IMR-90 (cell line): ENCODE measurements around the gene HPF1. TPM values are rescaled to one million over a fixed set of nuclear protein-coding genes. Genes with fewer than 3 reads are reported as not detected.

Experiments used
- ATAC-seq: fragments of 200-7000 bp; cut with Tn5 transposase; 2 replicates; pipeline ENCODE4 v1.9.1; 2020; ENCODE audit warnings: low read depth, mild to moderate bottlenecking, moderate library complexity
- BruUV-seq: library from RNA; stranded (reverse); fragments of 400-500 nt; replicated peaks from 2 replicates; lab custom pipeline; 2021; lab: Mats Ljungman, UMichigan
- CTCF ChIA-PET: fragments of 300-600 bp; formaldehyde crosslinking; extraction: SDS; loops from one replicate; lab custom pipeline; 2021; ENCODE audit warnings: antibody characterized with exemption; lab: Yijun Ruan, JAX
- POLR2A ChIA-PET: fragments of 300-600 bp; sonication (Branson Sonifier 250); formaldehyde crosslinking; loops from one replicate; lab custom pipeline; 2022; ENCODE audit warnings: antibody characterized with exemption; ENCODE audit not compliant: unreplicated experiment; lab: Charles Lee
- DNase-seq: peaks from one replicate; pipeline ENCODE4 v3.0.0; 2013
- H2AFZ ChIP-seq: replicated peaks from 2 replicates; pipeline ENCODE3; 2013; ENCODE audit warnings: low read length, mild to moderate bottlenecking; ENCODE audit not compliant: poor library complexity
- H2AK5ac ChIP-seq: 2 replicates; pipeline ENCODE4 v1.6.1; 2013; ENCODE audit warnings: low read depth, low read length, inconsistent platforms
- H2AK9ac ChIP-seq: replicated peaks from 2 replicates; pipeline ENCODE3; 2013; ENCODE audit warnings: mild to moderate bottlenecking, low read depth, low read length, moderate library complexity; ENCODE audit not compliant: poor library complexity
- H2BK120ac ChIP-seq: 2 replicates; pipeline ENCODE4 v1.6.1; 2013; ENCODE audit warnings: low read depth, low read length, inconsistent platforms
- H2BK15ac ChIP-seq: 3 replicates; pipeline ENCODE4 v1.6.1; 2013; ENCODE audit warnings: low read depth, low read length, inconsistent platforms
- H2BK20ac ChIP-seq: 2 replicates; pipeline ENCODE4 v1.6.1; 2013; ENCODE audit warnings: low read depth, mild to moderate bottlenecking, inconsistent platforms, low read length, moderate library complexity
- H2BK5ac ChIP-seq: 2 replicates; pipeline ENCODE4 v1.6.1; 2013; ENCODE audit warnings: mild to moderate bottlenecking, low read depth, low read length, inconsistent platforms; ENCODE audit not compliant: poor library complexity, severe bottlenecking
- H3K14ac ChIP-seq: replicated peaks from 2 replicates; pipeline ENCODE4 v1.6.1; 2013; ENCODE audit warnings: low read depth, low read length, inconsistent platforms
- H3K18ac ChIP-seq: 2 replicates; pipeline ENCODE4 v1.6.1; 2013; ENCODE audit warnings: low read depth, low read length, control low read depth
- H3K23ac ChIP-seq: 2 replicates; pipeline ENCODE4 v1.6.1; 2013; ENCODE audit warnings: low read depth, low read length, inconsistent platforms
- H3K27ac ChIP-seq: 2 replicates; pipeline ENCODE4 v1.5.1; 2013; ENCODE audit warnings: mild to moderate bottlenecking, control low read depth, low read length; ENCODE audit not compliant: insufficient read depth
- H3K27me3 ChIP-seq: 2 replicates; pipeline ENCODE4 v1.6.1; 2013; ENCODE audit warnings: low read length; ENCODE audit not compliant: control insufficient read depth, insufficient read depth
- H3K36me3 ChIP-seq: 2 replicates; pipeline ENCODE4 v1.6.1; 2013; ENCODE audit warnings: low read length, mixed read lengths; ENCODE audit not compliant: control insufficient read depth, insufficient read depth
- H3K4ac ChIP-seq: 2 replicates; pipeline ENCODE4 v1.6.1; 2013; ENCODE audit warnings: low read depth, low read length, inconsistent platforms
- H3K4me1 ChIP-seq: 2 replicates; pipeline ENCODE4 v1.6.1; 2013; ENCODE audit warnings: low read length, mixed read lengths; ENCODE audit not compliant: control insufficient read depth, insufficient read depth
- H3K4me2 ChIP-seq: 2 replicates; pipeline ENCODE4 v1.6.1; 2013; ENCODE audit warnings: low read depth, mild to moderate bottlenecking, control low read depth, low read length, moderate library complexity
- H3K4me3 ChIP-seq: 2 replicates; pipeline ENCODE4 v1.5.1; 2013; ENCODE audit warnings: low read depth, mild to moderate bottlenecking, control low read depth, low read length, moderate library complexity; ENCODE audit not compliant: insufficient read depth
- H3K56ac ChIP-seq: 2 replicates; pipeline ENCODE4 v1.6.1; 2013; ENCODE audit warnings: low read length, inconsistent platforms; ENCODE audit not compliant: insufficient read depth; ENCODE audit errors: extremely low read depth
- H3K79me1 ChIP-seq, 2 experiments: 2 replicates each; pipeline ENCODE4 v1.6.1; 2013; ENCODE audit warnings: low read length in 2 of 2, inconsistent platforms in 1 of 2, low read depth in 1 of 2
- H3K9ac ChIP-seq: 2 replicates; pipeline ENCODE4 v1.6.1; 2013; ENCODE audit warnings: low read depth, low read length, control low read depth
- H3K9me1 ChIP-seq: 2 replicates; pipeline ENCODE4 v1.6.1; 2013; ENCODE audit warnings: low read length, inconsistent platforms; ENCODE audit not compliant: insufficient read depth
- H3K9me3 ChIP-seq: 2 replicates; pipeline ENCODE4 v1.6.1; 2013; ENCODE audit warnings: low read length; ENCODE audit not compliant: control insufficient read depth, insufficient read depth
- H4K20me1 ChIP-seq: 2 replicates; pipeline ENCODE4 v1.6.1; 2013; ENCODE audit warnings: low read length, inconsistent platforms; ENCODE audit not compliant: insufficient read depth
- H4K5ac ChIP-seq: 2 replicates; pipeline ENCODE4 v1.6.1; 2013; ENCODE audit warnings: mild to moderate bottlenecking, low read depth, low read length, control low read depth
- H4K8ac ChIP-seq, 2 experiments: 2 replicates each; pipeline ENCODE4 v1.6.1; 2013; ENCODE audit warnings: low read depth in 2 of 2, low read length in 2 of 2, control low read depth in 1 of 2, inconsistent platforms in 1 of 2
- H4K91ac ChIP-seq: 2 replicates; pipeline ENCODE4 v1.6.1; 2013; ENCODE audit warnings: low read depth, low read length, inconsistent platforms; ENCODE audit not compliant: insufficient read depth
- BHLHE40 ChIP-seq: fragments of 150-350 bp; IDR thresholded peaks from 2 replicates; pipeline ENCODE4 v1.6.1; 2016; ENCODE audit warnings: mild to moderate bottlenecking, low read depth, low read length
- CEBPB ChIP-seq: IDR thresholded peaks from 2 replicates; pipeline ENCODE4 v1.6.1; 2012; ENCODE audit warnings: low read depth, low read length, improper control_type of control experiment
- CHD1 ChIP-seq: IDR thresholded peaks from 2 replicates; pipeline ENCODE4 v1.6.1; 2012; ENCODE audit warnings: low read depth, low read length, improper control_type of control experiment
- FOS ChIP-seq: fragments of 150-350 bp; IDR thresholded peaks from 2 replicates; pipeline ENCODE4 v1.6.1; 2016; ENCODE audit warnings: low read depth, low read length
- MAFK ChIP-seq: IDR thresholded peaks from 2 replicates; pipeline ENCODE4 v1.6.1; 2012; ENCODE audit warnings: low read depth, low read length, improper control_type of control experiment
- MAZ ChIP-seq: IDR thresholded peaks from 2 replicates; pipeline ENCODE4 v1.6.1; 2012; ENCODE audit warnings: low read depth, mild to moderate bottlenecking, low read length, improper control_type of control experiment, moderate library complexity, borderline replicate concordance
- MXI1 ChIP-seq: IDR thresholded peaks from 2 replicates; pipeline ENCODE4 v1.6.1; 2012; ENCODE audit warnings: low read depth, mild to moderate bottlenecking, low read length, moderate library complexity, borderline replicate concordance
- NFE2L2 ChIP-seq: fragments of 150-350 bp; IDR thresholded peaks from 2 replicates; pipeline ENCODE4 v1.6.1; 2016; ENCODE audit warnings: low read depth, mild to moderate bottlenecking, low read length
- POLR2A ChIP-seq: IDR thresholded peaks from 2 replicates; pipeline ENCODE4 v1.6.1; 2012; ENCODE audit warnings: mild to moderate bottlenecking, low read depth, low read length
- RAD21 ChIP-seq: IDR thresholded peaks from 2 replicates; pipeline ENCODE4 v1.6.1; 2012; ENCODE audit warnings: low read length, improper control_type of control experiment
- RCOR1 ChIP-seq: IDR thresholded peaks from 2 replicates; pipeline ENCODE4 v1.6.1; 2012; ENCODE audit warnings: mild to moderate bottlenecking, low read length, improper control_type of control experiment; ENCODE audit not compliant: insufficient replicate concordance
- RFX5 ChIP-seq: IDR thresholded peaks from 2 replicates; pipeline ENCODE4 v1.8.0; 2012; ENCODE audit warnings: low read depth, mild to moderate bottlenecking, low read length, moderate library complexity
- SMC3 ChIP-seq: fragments of 150-350 bp; IDR thresholded peaks from 2 replicates; pipeline ENCODE4 v1.6.1; 2016; ENCODE audit warnings: low read depth, mild to moderate bottlenecking, antibody characterized with exemption, low read length, moderate library complexity
- WGBS, 2 experiments: methylation state at CpG; one replicate each; pipeline versions ENCODE4 v1.1.5 to v1.1.7; 2013; ENCODE audit warnings: missing lambda C conversion rate in 2 of 2; ENCODE audit not compliant: insufficient read length in 1 of 2; ENCODE audit errors: extremely low coverage in 2 of 2; 5-methylcytosine and 5-hydroxymethylcytosine counted together
- dilution Hi-C: fragments of 300-500 bp; cut with HindIII; formaldehyde crosslinking; loops from one replicate; pipeline ENCODE4 v1.14.3; 2018; ENCODE audit warnings: low sequenced_read_pairs; ENCODE audit not compliant: unreplicated experiment
- in situ Hi-C: fragments of 300-500 bp; cut with MboI; formaldehyde crosslinking; loops from 3 replicates; pipeline ENCODE4 v1.14.3; 2019; ENCODE audit warnings: low sequenced_read_pairs, inconsistent platforms, mixed read lengths
- intact Hi-C: fragments of 100-400 bp; cut with micrococcal nuclease; formaldehyde crosslinking; loops from 2 replicates; pipeline ENCODE4 v1.10.0; 2022
- polyA plus RNA-seq, 3 experiments: library from polyadenylated mRNA; depleted of rRNA; stranded (reverse); fragments of >200 nt; gene quantifications; 2 replicates each; pipeline ENCODE4 v1.2.3, GENCODE V29; 2012; ENCODE audit warnings: low replicate concordance in 1 of 3
- total RNA-seq: library from RNA; depleted of rRNA; stranded (reverse); fragments of >200 nt; gene quantifications from 2 replicates; pipeline ENCODE4 v1.2.3, GENCODE V29; 2012
- TF ChIP-seq, protein P1 (sequence below): fragments of 150-350 bp; IDR thresholded peaks from 2 replicates; pipeline ENCODE4 v1.6.1; 2017; ENCODE audit warnings: mild to moderate bottlenecking, antibody characterized with exemption, low read length, low read depth
- TF ChIP-seq, protein P2 (sequence below): fragments of 150-350 bp; IDR thresholded peaks from 2 replicates; pipeline ENCODE4 v1.6.1; 2016; ENCODE audit warnings: low read depth, mild to moderate bottlenecking, low read length, moderate library complexity, borderline replicate concordance
- TF ChIP-seq, protein P3 (sequence below): conservative IDR thresholded peaks from 2 replicates; pipeline ENCODE4 v1.5.1; 2012; ENCODE audit warnings: mild to moderate bottlenecking, low read depth, low read length, improper control_type of control experiment

Gene HPF1
- total and polyA plus RNA-seq, 2 of the 4 experiments (the other 2 are of a cell fraction): 15.2 to 24.9 TPM

DNA sequence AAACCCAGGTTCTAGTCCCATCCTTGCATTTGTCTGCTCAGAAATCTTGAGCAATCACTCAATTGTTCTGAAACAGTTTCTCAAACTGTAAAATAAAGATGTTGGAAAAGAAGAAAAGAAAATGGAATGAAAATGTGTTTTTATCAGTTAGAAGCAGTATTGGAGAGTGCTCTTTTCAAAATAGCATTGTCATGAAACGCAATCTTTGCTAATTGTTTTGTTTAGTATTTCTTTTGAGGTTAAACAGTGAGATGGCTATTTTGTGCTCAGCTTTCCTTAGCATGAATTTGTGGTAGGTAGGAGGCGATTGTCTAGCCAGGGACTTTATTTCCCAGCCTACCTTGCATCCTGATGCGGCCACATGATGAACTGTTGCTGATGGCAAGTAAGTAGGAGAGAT lies 10.6 kb upstream of the HPF1 start:
- H3K27ac ChIP-seq: no peak overlapping the region

More for the DNA sequence above, 10.6 kb upstream of the HPF1 start:
- Histone ChIP-seq H2AK5ac (no peak overlapping the region), H3K14ac (no peak overlapping the region), H4K20me1 (no peaks in the 10 kb centered on the region), H2AFZ (no peak overlapping the region), H3K36me3 (no peaks in the 10 kb centered on the region), H3K4me3 (no peak overlapping the region), H3K9me3 (no peaks in the 10 kb centered on the region), H2BK5ac (no peak overlapping the region), H3K23ac (no peak overlapping the region), H2BK120ac (no peak overlapping the region), H3K4me1 (no peaks in the 10 kb centered on the region; the same call in 1 of the 2 replicates), H2BK15ac (no peak overlapping the region), H4K8ac (no peak overlapping the region), H3K56ac (no peak overlapping the region), H2AK9ac (no peak overlapping the region), H3K9ac (no peak overlapping the region), H3K27me3 (peaks cover 10% of the 10 kb centered on the region), H3K9me1 (no peaks in the 10 kb centered on the region), H4K5ac (no peak overlapping the region), H3K18ac (no peak overlapping the region), H3K4me2 (no peak overlapping the region), H4K91ac (no peak overlapping the region), H3K4ac (no peak overlapping the region), H2BK20ac (no peak overlapping the region), H3K79me1 (no peaks in the 10 kb centered on the region)
- ChIA-PET POLR2A (no interaction called here), CTCF (no interaction called here)
- dilution Hi-C loops: no loop called here
- WGBS, 2 experiments: 40% methylated on average over 1 of the region's 3 CpGs; no CpG with 5 or more reads in 1 of the 2 experiments
- TF ChIP-seq CHD1 (no peak), MAZ (no peak), CEBPB (no peak), RAD21 (no peak), RFX5 (no peak), NFE2L2 (no peak), BHLHE40 (no peak), POLR2A (no peak), MXI1 (no peak), FOS (no peak), MAFK (no peak), RCOR1 (no peak), SMC3 (no peak)
- TF ChIP-seq, protein P1, sequence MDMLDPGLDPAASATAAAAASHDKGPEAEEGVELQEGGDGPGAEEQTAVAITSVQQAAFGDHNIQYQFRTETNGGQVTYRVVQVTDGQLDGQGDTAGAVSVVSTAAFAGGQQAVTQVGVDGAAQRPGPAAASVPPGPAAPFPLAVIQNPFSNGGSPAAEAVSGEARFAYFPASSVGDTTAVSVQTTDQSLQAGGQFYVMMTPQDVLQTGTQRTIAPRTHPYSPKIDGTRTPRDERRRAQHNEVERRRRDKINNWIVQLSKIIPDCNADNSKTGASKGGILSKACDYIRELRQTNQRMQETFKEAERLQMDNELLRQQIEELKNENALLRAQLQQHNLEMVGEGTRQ: no peak
- TF ChIP-seq, protein P2, sequence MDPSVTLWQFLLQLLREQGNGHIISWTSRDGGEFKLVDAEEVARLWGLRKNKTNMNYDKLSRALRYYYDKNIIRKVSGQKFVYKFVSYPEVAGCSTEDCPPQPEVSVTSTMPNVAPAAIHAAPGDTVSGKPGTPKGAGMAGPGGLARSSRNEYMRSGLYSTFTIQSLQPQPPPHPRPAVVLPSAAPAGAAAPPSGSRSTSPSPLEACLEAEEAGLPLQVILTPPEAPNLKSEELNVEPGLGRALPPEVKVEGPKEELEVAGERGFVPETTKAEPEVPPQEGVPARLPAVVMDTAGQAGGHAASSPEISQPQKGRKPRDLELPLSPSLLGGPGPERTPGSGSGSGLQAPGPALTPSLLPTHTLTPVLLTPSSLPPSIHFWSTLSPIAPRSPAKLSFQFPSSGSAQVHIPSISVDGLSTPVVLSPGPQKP: no peak
- TF ChIP-seq, protein P3, sequence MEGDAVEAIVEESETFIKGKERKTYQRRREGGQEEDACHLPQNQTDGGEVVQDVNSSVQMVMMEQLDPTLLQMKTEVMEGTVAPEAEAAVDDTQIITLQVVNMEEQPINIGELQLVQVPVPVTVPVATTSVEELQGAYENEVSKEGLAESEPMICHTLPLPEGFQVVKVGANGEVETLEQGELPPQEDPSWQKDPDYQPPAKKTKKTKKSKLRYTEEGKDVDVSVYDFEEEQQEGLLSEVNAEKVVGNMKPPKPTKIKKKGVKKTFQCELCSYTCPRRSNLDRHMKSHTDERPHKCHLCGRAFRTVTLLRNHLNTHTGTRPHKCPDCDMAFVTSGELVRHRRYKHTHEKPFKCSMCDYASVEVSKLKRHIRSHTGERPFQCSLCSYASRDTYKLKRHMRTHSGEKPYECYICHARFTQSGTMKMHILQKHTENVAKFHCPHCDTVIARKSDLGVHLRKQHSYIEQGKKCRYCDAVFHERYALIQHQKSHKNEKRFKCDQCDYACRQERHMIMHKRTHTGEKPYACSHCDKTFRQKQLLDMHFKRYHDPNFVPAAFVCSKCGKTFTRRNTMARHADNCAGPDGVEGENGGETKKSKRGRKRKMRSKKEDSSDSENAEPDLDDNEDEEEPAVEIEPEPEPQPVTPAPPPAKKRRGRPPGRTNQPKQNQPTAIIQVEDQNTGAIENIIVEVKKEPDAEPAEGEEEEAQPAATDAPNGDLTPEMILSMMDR: no peak
- BruUV-seq: no TSS peak
- intact Hi-C loops: no loop called here
- in situ Hi-C loops: no loop called here
- ATAC-seq (no peak), DNase-seq (no peak)
